ENCODE measurements around the gene CCDC38. TPM values are rescaled to one million over a fixed set of nuclear protein-coding genes. Genes with fewer than 3 reads are reported as not detected.

Gene CCDC38
- total and polyA plus RNA-seq, 10 of the 15 experiments (the other 5 are each of a cell fraction or from before 2014, with no cell fraction given) = 0.04 to 0.05 TPM; not detected in 8

- TF ChIP-seq, protein P1, sequence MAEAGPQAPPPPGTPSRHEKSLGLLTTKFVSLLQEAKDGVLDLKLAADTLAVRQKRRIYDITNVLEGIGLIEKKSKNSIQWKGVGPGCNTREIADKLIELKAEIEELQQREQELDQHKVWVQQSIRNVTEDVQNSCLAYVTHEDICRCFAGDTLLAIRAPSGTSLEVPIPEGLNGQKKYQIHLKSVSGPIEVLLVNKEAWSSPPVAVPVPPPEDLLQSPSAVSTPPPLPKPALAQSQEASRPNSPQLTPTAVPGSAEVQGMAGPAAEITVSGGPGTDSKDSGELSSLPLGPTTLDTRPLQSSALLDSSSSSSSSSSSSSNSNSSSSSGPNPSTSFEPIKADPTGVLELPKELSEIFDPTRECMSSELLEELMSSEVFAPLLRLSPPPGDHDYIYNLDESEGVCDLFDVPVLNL (IDR thresholded peaks at IDR 0.05; ENCODE audit: low read depth, low read length) = no peak
- TF ChIP-seq NKRF (conservative IDR thresholded peaks at IDR 0.05) (peak; percentile 69; the same call in 1 of the 2 replicates), CREB1 (IDR thresholded peaks at IDR 0.05; ENCODE audit: low read depth) (peak; percentile 33; the same call in 1 of the 2 replicates), ZNF24 (IDR thresholded peaks at IDR 0.05) (no peak), BRCA1 (IDR thresholded peaks at IDR 0.05; ENCODE audit: low read depth, low read length) (no peak), SMARCA5 (IDR thresholded peaks at IDR 0.05) (no peak), NFXL1 (IDR thresholded peaks at IDR 0.05; ENCODE audit: borderline replicate concordance) (no peak), PML (IDR thresholded peaks at IDR 0.05; ENCODE audit: low read length) (no peak), TCF12 (IDR thresholded peaks at IDR 0.05; ENCODE audit: low read depth, low read length) (0 out of 2 replicates have a peak, but pooled peaks have one; percentile 35), NRF1 (conservative IDR thresholded peaks at IDR 0.05; ENCODE audit: low read depth, low read length) (no peak), ESRRA (IDR thresholded peaks at IDR 0.05; ENCODE audit: low read length) (no peak), RELA (IDR thresholded peaks at IDR 0.05; ENCODE audit: borderline replicate concordance, partially characterized antibody) (peak; percentile 46), NR2C1 (IDR thresholded peaks at IDR 0.05) (peak; percentile 100), EZH2 (IDR thresholded peaks at IDR 0.05; ENCODE audit: borderline replicate concordance, control insufficient read depth, low read depth, low read length) (no peak), BCL11A (IDR thresholded peaks at IDR 0.05; ENCODE audit: low read depth, low read length) (no peak), IKZF1 (conservative IDR thresholded peaks at IDR 0.05) (peak; percentile 77), CREM (IDR thresholded peaks at IDR 0.05; ENCODE audit: low read depth) (0 out of 2 replicates have a peak, but pooled peaks have one; percentile 45), RAD21 (IDR thresholded peaks at IDR 0.05; ENCODE audit: insufficient read depth, low read depth, low read length) (no peak), RFX5 (IDR thresholded peaks at IDR 0.05; ENCODE audit: low read depth, low read length) (no peak), CEBPB (IDR thresholded peaks at IDR 0.05; ENCODE audit: borderline replicate concordance in 1 of 2, low read depth in 2 of 2, low read length in 2 of 2) (no peak)
- TF ChIP-seq, protein P2, sequence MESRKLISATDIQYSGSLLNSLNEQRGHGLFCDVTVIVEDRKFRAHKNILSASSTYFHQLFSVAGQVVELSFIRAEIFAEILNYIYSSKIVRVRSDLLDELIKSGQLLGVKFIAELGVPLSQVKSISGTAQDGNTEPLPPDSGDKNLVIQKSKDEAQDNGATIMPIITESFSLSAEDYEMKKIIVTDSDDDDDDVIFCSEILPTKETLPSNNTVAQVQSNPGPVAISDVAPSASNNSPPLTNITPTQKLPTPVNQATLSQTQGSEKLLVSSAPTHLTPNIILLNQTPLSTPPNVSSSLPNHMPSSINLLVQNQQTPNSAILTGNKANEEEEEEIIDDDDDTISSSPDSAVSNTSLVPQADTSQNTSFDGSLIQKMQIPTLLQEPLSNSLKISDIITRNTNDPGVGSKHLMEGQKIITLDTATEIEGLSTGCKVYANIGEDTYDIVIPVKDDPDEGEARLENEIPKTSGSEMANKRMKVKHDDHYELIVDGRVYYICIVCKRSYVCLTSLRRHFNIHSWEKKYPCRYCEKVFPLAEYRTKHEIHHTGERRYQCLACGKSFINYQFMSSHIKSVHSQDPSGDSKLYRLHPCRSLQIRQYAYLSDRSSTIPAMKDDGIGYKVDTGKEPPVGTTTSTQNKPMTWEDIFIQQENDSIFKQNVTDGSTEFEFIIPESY (IDR thresholded peaks at IDR 0.05) = no peak
- TF ChIP-seq, protein P3, sequence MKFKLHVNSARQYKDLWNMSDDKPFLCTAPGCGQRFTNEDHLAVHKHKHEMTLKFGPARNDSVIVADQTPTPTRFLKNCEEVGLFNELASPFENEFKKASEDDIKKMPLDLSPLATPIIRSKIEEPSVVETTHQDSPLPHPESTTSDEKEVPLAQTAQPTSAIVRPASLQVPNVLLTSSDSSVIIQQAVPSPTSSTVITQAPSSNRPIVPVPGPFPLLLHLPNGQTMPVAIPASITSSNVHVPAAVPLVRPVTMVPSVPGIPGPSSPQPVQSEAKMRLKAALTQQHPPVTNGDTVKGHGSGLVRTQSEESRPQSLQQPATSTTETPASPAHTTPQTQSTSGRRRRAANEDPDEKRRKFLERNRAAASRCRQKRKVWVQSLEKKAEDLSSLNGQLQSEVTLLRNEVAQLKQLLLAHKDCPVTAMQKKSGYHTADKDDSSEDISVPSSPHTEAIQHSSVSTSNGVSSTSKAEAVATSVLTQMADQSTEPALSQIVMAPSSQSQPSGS (IDR thresholded peaks at IDR 0.05; ENCODE audit: low read length) = no peak
Measured at GRCh38 chr12:95858451-95859343, 83.7 kb downstream of the CCDC38 start, which contains the start of gene SNRPF (continued).

Data from GM12878 (cell line).